Stimulated activated naive CD8-positive, alpha-beta T cell treated with anti-CD3 and anti-CD28 coated beads, Interleukin-15, Interleukin-2, amounts not matched to agents 100 U/mL and 50 U/mL, for 24 hours (primary cell): ENCODE measurements around the gene LIMD2.
"Not testable (repeated sequence)": the region's sequence is repeated elsewhere in the genome, so short reads cannot be mapped to it uniquely, and the experiment has no call there.

ENCODE experiments used
- ATAC-seq: fragments of 150-1000 bp; cut with Tn5 transposase; one replicate; pipeline ENCODE4 v1.10.0; 2021
- DNase-seq: peaks from one replicate; pipeline ENCODE4 v3.0.0; 2021

The LIMD2 gene

DNA sequence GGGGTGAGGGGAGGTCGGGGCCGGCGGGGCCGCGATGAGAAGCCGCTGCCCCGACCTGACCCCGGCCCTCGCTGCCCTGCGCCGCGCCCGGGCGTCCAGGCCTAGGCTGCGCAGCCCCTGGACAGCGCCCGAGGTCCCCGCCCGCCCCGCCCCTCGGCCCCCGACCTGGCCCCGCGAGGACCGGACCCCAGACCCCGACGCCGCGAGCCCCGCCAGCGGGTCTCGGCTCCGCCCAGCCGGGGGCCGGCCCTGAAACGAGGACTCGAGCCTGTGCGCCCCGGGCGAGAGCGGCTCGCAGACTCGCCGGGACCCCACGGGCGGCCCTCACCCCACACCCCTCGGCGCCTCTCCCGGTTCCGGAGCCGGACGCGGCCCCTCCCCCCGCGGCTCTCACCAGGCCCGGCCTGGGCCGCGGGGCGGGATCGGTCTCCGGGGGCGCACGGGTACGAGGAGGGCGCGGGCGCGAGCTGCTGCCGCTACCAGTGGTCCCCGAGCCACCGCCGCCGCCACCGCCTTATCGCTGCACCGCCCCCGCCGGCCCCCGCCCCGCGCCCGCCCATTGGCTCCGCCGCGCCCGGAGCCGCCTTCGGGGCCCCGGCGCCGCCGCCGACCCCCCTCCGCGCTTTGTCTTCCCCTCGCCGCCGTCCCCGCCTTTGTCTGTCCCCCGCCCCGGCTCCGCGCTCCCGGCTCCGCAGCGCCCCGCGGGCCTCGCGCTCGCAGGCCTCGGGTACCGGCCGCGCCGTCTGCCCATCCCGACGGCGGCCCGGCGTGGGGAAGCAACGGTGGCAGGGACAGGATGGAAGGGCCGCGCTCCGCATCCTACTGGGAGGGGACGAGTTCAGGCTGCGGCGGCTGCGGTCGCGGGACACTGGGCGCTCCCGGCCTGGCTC, at the start of gene LIMD2:
LIMD2 (minus strand) TSS at position 488 of the 890 bp plus-strand sequence. CDS start 827 bp downstream, outside the sequence.
- DNase-seq: peak; percentile 86

DNA sequence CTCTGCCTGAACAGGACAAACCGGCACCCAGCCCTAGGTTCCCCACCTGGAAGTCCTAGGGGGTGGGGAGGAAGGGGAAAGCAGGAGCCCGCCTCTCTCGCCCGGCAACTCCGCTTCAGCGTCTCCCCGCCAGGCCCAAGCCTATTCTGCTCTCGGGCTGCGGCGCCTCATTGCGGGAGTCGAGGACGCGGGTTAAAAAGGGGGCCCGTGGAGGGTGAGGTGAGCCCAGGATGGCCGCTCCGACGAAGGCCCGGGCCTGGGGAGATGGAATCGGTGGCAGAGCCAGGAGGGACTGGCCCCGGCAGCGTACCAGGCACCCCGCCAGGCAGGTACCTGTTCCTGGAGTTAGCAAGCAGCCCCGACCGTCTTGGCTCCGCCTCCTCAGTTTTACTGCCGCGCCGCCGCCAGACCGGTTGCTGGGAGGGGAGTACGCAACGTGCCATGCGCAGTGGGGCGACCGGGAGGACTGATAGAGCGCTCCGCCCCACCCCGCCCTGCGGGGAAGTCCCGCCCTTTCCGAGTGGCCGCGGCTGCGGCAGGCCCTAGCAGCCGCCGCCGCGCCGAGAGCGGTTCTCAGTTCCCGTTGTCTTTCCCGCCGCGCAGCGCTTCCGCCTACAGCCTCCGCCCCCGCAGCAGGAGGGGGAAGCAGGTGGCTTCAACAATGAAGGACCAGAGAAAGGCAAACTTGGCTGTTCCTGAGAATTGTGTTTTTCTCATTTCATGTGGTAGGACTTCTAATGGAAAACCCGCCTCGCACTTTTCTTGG, 41.7 kb upstream of the LIMD2 start, which contains the start of gene STRADA:
STRADA (minus strand) TSS at position 392 of the 766 bp plus-strand sequence. CDS start 13,430 bp downstream, outside the sequence.
- DNase-seq: peak; percentile 99
- peak; percentile 95 for ATAC-seq

More for the DNA sequence above, at the start of gene LIMD2:
- peak; percentile 20 for ATAC-seq

DNA sequence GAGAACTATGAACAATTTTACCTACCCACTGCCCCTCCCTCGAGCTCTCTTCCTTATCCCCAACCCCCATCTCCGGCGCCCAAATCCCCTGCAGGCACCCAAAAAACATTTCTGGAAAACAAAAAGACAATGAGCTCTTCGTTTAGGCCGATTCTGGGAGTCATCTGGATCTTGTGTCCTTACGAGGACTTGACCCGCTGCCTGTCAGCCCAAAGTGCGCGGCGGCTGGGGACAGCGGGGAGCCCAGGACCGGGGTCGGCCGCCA, 41.1 kb upstream of the LIMD2 start:
- DNase-seq (no peak), ATAC-seq (no peak)

DNA sequence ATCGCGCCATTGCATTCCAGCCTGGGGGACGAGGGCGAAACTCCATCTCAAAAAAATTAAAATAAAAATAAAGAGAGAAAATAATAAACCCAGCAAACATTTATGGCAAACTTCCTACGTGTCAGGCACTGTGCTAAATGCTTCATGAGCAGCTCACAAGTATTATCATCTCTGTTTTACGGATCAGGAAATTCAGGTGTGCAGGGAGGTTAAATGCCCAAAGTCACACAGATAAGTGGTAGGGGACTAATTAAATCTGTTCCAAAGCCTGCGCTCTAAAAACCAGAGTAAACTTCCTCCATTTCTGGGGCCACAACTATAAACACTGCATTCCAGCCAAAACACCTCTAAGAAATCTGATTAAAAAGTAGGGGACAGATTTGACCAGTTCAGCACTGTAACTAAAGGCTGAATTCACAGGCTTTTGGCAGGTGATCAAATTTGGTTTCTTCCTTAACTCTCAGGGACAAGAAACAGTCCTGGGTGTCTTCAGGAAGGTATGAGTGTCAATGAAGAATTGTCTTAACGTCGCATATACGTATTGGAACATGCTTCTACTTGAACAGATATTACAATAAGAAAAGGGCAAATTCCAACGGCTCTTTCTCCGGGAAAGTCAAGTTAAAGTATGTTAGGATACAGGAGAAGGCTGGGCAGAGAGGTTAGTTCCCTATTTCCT, 40.7 kb upstream of the LIMD2 start:
- ATAC-seq (no peak), DNase-seq (no peak)

DNA sequence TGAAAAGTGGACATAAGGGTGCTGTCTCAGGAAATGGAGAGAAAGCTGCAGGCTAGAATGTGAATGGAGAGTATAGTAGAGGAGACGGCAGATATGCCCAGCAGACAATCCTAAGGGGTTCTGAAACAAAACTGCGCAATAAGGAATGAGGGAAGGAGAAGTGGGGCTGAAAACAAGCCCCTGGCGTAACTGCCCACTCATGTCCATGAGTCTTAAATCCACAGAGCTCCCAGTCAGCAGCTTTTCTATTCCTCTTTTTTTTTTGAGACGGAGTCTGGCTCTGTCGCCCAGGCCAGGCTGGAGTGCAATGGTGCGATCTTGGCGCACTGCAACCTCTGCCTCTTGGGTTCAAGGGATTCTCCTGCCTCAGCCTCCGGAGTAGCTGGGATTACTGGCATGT, 35.8 kb upstream of the LIMD2 start:
- DNase-seq: no peak
- ATAC-seq: no peak

DNA sequence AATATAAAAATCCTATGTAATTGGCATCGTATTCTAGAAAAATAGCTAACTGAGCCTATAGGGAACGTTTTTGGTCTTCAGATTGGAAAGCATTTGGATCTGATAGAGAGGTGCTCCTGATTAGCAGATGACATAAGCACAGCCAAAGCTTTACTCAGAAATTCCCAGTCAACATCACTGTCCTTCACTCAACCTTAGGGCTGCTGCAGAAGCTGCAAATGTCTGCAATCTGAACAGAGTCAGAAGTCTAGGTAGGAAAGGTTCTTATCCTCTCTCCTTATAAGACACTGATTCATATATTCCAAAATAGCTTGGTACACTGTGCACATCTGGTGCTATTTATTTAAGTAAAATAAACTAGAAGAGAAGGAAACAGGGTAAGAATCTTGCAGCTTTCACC, 22.5 kb upstream of the LIMD2 start:
- ATAC-seq: no peak
- no peak for DNase-seq

DNA sequence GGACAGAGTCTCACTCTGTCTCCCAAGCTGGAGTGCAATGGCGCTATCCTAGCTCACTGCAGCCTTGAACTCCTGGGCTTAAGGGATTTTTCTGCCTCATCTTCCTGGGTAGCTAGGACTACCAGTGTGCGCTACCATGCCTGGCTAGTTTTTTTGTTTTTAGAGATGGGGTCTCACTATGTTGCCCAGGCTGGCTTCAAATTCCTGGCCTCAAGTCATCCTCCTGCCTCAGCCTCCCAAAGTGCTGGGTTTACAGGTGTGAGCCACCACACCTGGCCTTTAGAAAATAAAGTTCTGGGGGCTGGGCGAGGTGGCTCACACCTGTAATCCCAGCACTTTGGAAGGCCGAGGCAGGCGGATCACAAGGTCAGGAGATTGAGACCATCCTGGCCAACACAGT, 20.3 kb upstream of the LIMD2 start:
- DNase-seq, ATAC-seq: not testable (repeated sequence)

DNA sequence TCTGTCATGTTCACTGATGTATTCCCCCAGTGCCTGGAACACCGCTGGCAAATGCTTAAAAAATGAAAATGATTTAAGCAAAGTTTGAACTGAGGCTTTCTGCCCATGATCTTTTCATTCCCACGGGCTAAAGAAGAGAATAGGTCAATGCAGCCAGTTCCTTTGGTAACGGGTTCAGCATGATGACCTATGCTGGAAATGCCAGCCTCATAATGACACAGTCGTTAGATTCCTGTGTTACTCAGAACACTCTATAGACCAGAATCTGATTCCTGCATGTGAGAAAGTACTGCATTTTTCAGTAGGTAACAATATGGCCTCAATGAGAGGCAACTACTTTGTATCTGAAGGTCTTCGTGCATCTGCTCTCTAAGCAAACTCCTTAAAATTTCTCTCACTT, 19.1 kb upstream of the LIMD2 start:
- no peak for DNase-seq
- no peak for ATAC-seq

DNA sequence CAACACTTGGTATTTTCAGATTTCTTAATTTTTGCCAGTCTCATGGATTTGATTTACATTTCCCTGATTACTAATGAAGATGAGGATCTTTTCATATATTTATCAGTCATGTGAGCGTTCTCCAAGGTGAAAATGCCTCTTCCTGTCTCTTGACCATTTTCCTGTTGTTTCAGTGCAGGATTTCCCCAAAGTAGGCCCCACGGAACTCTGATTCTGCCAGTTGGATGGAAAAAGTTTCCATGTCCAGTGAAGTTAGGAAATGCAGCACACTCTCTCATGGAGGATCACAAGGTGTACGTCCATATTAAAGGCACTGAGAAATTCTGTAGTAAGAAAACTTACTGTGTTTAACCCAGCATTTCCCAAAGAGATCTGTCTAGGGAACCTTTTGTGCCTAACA, 16.5 kb upstream of the LIMD2 start:
- ATAC-seq (no peak), DNase-seq (no peak)

DNA sequence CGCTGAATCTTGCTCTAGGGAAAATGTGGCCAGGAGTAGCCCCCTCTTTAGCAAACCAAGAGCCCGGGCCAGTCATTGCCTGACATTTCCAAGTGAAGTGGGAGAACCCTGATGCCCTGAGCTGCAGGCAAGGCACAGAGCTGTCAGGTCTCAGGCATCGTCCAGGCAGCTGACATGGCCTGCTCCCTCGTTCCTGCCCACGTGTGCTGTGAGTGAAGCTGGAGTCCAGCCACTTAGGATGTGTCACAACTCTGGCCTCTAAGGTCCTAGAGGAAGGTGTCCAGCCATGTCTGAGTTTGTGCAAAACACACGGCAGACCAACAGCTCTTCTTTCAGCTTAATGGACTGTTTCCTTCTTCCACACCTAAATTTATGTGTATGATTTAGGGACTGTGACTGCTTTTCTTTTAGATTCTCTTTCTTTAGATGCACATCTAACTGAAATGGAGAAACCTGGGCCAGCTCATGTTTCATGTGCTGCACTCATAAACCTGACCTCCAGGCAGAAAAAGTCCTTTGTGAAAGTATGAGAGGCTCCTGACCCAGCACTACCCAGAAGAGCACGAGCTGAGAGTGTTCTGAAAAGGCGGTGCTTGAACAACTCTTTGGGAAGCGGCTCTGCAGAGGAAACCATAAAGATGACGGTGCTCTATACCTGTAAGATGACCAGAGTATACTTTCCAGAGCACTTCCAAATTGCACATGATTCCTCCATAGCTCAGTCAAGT, 14.8 kb upstream of the LIMD2 start:
- ATAC-seq (no peak), DNase-seq (no peak)

DNA sequence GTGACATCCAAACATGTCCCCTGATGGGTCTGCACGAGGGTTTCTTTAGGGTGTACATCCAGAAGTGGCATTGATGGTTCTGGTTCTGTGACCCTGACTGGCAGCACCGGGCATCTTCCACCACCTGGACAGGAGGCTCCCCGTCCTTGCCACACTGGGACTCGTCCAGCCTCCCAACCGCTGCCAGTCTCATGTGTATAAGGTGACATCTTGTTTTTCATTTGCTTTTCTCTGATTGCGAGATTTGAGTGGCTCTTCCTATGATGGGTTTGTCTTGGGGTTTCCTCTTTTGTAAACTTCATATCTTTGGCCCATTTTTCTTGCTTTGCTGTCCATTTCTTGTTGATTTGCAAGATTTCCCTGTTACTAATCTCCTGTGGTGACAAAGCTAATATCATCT, 9.2 kb upstream of the LIMD2 start:
- ATAC-seq: no peak
- DNase-seq: no peak

DNA sequence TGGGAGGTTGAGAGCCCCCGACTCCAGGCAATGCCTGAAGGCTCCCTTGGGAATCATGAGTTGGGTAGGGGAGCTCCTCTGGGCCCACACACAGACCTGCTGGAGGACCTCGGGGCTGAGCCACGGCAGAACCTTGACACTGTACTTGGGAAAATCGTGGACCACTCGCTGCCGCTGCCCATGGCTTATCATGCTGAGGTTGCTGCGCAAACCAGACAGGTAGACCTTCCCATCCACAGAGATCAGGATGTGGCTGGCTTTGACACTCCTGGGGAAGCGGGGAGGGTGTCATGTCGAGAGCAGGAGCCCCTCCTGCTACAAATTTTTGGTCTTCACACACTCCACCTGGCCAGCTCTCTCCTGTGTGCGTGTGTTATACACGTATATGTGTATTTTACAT, 7.2 kb upstream of the LIMD2 start:
- DNase-seq (no peak), ATAC-seq (no peak)

DNA sequence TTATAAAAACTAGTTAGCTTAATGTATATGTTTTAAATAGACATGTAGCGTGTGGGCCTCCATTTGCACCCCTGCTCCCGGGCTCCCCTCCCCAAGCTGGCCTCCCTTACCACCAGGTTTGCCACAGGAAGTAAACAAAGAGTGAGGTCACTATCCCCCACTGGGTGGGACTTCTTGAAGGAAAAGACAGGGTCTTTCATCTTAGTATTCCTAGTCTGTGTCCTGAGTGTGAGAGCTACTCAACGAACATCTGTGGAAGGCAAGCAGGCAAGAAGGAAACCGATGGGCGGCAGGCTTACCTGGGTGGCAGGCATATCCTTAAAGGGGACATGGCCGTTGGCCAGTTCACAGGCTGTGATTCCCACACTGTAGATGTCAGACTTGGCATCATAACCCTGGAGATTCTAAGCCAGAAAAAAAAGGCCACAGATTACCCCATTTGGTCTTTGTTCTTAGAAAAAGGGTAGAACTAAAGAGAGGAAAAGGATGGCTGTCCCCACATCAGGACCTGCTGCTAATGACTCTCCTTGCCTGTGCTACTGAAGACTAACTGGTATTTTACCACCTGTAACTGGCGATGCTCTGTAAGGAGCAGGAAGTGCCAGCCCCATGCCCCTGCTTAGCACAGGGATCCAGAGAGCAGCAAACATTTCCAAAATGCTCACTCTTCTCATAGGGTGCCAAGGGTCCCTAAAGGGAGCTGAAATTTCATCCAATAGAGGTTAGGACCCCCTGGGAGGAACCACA, 6.6 kb upstream of the LIMD2 start:
- no peak for DNase-seq
- ATAC-seq: no peak

DNA sequence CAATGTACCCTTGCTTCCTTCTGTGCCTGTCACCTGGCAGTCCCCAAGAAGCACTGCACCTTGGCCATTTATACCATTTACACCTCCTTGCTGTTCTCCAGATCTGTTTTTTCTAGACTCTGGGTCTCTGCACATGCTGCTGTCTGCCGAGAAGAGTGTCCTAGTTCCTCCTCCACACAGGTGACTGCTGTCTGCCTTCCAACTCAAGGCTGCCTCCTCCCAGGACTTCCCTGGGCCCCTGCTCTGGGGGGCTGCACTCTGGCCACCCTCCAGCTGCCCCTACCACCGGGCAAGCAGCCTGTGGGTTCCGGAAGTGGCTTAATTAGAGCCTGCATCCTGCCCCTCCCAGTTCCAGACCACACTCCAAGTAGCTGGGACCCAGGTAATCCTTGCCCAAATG, 5.7 kb upstream of the LIMD2 start:
- DNase-seq (no peak), ATAC-seq (no peak)

DNA sequence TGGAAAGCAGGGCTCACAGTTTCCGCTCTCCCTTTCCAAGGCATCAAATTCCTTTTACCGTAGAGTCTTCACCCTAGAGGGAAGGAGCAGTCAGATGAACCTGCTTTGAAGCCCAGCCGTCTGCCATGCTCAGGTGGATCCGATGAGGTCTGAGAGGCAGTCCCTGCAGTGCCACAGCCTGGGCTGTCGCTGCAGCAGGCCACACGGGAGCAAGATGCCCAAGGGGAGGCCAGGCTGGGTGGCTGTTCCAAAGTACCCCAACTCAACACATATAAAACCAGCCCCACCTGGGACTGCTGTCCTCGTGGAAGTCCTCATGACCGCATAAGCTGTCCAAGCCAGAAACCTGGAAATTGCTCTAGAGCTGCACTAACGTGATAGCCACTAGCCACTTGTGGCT, 4.9 kb upstream of the LIMD2 start:
- DNase-seq: no peak

DNA sequence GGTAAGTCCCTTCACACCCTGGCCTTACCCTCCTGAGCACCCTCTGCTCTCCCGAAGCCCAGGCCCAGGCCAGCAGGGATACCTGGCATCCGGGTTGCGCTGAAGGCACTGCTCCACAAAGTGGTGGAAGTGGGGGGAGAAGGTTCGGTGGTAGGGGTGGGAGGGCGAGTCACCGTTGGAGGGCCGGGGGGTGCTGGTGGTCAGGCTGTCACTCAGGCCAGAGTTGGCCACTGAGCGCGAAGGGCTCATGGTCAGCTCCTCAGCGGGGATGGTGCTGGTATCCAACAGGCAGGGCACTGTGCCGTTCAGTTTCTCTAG, 4.3 kb upstream of the LIMD2 start:
- ATAC-seq: no peak
- no peak for DNase-seq

More for the DNA sequence above, 4.9 kb upstream of the LIMD2 start:
- no peak for ATAC-seq

DNA sequence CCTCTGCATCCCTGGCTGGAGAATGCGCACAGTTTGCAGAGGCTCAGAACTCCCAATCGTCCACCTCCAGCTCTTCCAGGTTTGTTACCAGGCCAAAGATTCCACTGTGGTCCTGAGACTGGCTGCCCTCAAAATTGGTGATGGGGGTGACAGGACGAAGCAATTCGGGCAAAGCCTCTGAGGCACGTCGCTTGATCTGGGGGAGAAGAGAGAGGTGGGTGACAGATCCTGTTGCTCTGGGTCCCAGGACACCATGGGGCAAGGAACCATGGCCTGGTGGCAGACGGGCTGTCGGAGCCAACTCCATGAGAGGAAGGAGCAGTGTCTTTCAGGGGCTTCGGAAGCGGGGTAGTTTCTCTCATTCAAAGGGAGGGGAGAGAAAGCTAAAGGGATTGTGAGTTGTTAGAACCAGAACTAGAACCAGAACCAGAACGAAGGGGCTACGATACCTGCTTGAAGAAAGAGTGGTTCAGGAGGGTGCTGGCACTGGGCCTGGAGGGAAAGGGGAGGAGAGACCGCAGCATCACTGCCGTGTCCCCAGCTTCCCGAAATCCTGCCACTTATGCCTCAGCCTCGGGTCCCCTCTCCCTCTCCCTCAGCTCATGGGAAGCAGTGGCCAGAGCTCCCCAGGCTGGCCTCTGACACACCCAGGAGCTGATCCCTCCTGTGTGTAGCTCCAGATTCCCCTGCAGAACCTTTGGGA, 3.8 kb upstream of the LIMD2 start:
- DNase-seq (no peak), ATAC-seq (no peak)

DNA sequence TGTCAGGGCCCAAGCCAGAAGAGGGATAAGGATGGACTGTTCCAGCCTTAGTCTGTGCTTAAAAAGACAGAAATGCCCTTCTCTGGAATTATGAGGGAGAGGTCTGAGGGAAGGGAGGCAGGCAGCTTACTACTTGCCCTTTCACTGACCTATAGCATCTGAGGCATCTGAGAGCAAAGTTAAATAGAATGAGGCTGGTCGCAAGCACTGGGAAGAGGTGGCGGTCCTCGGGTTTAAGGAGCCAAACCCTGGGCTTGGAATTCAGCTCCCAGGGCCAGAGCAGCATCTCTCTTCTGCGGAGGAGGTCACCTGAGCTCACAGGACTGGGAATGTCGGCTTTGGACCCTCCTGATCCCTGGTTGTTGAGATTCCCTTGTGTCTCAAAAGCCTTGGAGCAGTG, 3.1 kb upstream of the LIMD2 start:
- ATAC-seq (no peak), DNase-seq (no peak)

DNA sequence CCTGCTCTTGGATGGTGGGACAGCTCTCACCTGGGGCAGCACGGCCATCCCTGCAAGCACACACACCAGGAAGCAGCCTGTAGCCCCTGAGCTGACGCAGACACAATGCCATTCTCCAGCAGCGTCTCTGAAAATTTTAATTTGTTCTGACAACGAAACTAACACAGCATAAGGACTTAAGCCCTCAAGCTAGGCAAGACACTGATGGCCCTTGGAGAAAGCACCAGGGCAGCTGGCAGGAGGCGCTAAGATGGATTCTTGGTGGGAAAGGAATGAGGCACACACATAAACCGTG, 2.7 kb upstream of the LIMD2 start:
- ATAC-seq (no peak), DNase-seq (no peak)

DNA sequence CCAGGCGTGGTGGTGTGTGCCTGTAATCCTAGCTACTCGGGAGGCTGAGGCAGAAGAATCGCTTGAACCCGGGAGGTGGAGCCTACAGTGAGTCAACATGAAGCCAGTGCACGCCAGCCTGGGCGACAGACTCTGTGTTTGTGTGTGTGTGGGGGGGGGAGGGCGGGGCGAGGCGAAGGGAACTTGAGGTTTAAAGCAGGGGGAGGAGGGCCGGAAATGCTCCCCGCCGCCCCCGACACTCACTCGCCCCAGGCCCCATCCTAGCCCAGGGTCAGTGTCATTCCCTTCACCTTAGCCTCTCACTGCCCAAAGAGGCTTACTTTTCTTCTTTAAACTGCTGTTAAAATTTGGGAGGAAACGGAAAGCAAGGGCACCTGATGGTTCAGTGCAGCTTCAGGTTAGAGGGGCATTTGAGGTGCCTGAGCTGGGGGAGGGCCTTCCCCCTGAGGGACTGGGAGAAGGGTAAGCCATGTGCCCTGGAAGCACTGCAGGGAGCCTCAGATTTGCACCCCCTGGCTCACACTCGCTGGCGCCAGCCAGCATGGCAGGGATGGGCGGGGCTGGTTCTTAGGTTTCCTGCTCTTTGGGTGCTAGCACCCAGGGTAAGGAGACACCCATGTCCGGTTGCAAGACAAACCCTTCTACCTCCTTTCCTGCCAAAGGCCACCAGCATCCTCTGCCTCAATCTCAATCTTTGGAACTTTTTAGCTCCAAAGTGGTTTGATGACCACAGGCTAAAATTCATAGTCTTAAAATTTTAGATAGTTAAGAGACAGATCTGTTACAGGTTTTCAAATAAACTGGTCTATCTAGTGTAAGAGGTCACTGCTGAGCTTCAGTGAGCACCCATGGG, 2.2 kb upstream of the LIMD2 start:
- ATAC-seq (peak; percentile 12), DNase-seq (peak; percentile 77)
